ENCODE data around the gene DLG2. TPM values are rescaled to one million over a fixed set of nuclear protein-coding genes. Genes with fewer than 3 reads are reported as not detected.

DLG2 gene
- total and polyA plus RNA-seq, 2 of the 8 experiments (the other 6 are each of a cell fraction or from before 2014, with no cell fraction given) = 1.7 to 14.3 TPM

- Histone ChIP-seq H2BK12ac (ENCODE audit: low read depth, low read length) (no peak overlapping the region), H4K8ac (ENCODE audit: extremely low read depth, insufficient read depth, low read length) (no peak overlapping the region), H3K9ac (replicated peaks in 1 of 4; ENCODE audit: extremely low read depth in 1 of 4, low read depth in 3 of 4, low read length in 3 of 4) (no peak overlapping the region), H3K36me3 (ENCODE audit: control insufficient read depth in 2 of 4, insufficient read depth in 4 of 4, low read length in 3 of 4) (no peaks in the 10 kb centered on the region), H2BK20ac (ENCODE audit: low read length) (no peak overlapping the region), H3K14ac (ENCODE audit: insufficient read length) (no peak overlapping the region), H3K4me1 (replicated peaks in 1 of 4; ENCODE audit: control insufficient read depth in 3 of 4, insufficient read depth in 4 of 4, low read length in 3 of 4) (no peaks in the 10 kb centered on the region), H3K9me3 (ENCODE audit: insufficient read depth in 2 of 2, low read depth in 1 of 2, low read length in 1 of 2) (no peaks in the 10 kb centered on the region), H3K4ac (replicated peaks; ENCODE audit: insufficient read length, low read depth, low read length) (no peak overlapping the region), H2AFZ (ENCODE audit: low read length) (no peak overlapping the region), H3K4me3 (ENCODE audit: extremely low read depth in 1 of 4, insufficient read depth in 2 of 4, low read depth in 3 of 4, low read length in 4 of 4) (no peak overlapping the region), H3K23me2 (ENCODE audit: low read depth, low read length) (no peaks in the 10 kb centered on the region; the same call in 1 of the 2 replicates), H3K27ac (ENCODE audit: low read depth, low read length) (no peak overlapping the region), H4K91ac (replicated peaks; ENCODE audit: insufficient read length, low read length) (no peak overlapping the region), H3K18ac (ENCODE audit: extremely low read depth, low read length) (no peak overlapping the region), H4K20me1 (replicated peaks in 1 of 2; ENCODE audit: control insufficient read depth in 1 of 2, insufficient read depth in 2 of 2, low read length in 2 of 2) (no peaks in the 10 kb centered on the region), H3K79me2 (ENCODE audit: control insufficient read depth in 1 of 2, insufficient read depth in 2 of 2, low read length in 2 of 2) (no peaks in the 10 kb centered on the region), H3K79me1 (ENCODE audit: low read depth, low read length) (no peaks in the 10 kb centered on the region), H2AK5ac (ENCODE audit: low read depth, low read length) (no peak overlapping the region), H3K56ac (replicated peaks; ENCODE audit: insufficient read length, low read depth, low read length) (no peak overlapping the region), H2BK120ac (replicated peaks; ENCODE audit: low read depth, low read length) (no peak overlapping the region), H4K5ac (ENCODE audit: insufficient read length, low read depth, low read length) (no peak overlapping the region), H2BK15ac (ENCODE audit: low read length) (no peak overlapping the region), H3K4me2 (ENCODE audit: insufficient read depth in 1 of 2, low read depth in 2 of 2, low read length in 2 of 2) (no peak overlapping the region), H3K27me3 (replicated peaks in 1 of 4; ENCODE audit: control insufficient read depth in 3 of 4, extremely low read depth in 1 of 4, insufficient read depth in 3 of 4, low read length in 3 of 4) (no peaks in the 10 kb centered on the region), H2BK5ac (ENCODE audit: low read depth, low read length) (no peak overlapping the region), H3K23ac (ENCODE audit: insufficient read length) (no peak overlapping the region)
- ChIA-PET CTCF (ENCODE audit: partially characterized antibody) (interaction anchor here (1.7 kb wide), 1 partner anchor 337 kb away, joined by 7 read pairs; no protein-coding TSS in a partner anchor), POLR2A (ENCODE audit: partially characterized antibody) (no interaction called here)
- FAIRE-seq (no peak), DNase-seq (ENCODE audit: low read depth in 1 of 2, low spot score in 2 of 2) (no peak)
- TF ChIP-seq KDM4A (IDR thresholded peaks at IDR 0.05; ENCODE audit: low read depth, low read length, severe bottlenecking) = no peak
- TF ChIP-seq GABPA (IDR thresholded peaks at IDR 0.05; ENCODE audit: borderline replicate concordance, insufficient read depth, low read length) = no peak
- no peak for TF ChIP-seq RFX5 (IDR thresholded peaks at IDR 0.05; ENCODE audit: borderline replicate concordance, low read depth, low read length)
Measured at GRCh38 chr11:84173078-84173477, 1454.1 kb downstream of the DLG2 start.
